GM13976 (cell line): ENCODE data around the gene IL1B.
"Not testable (repeated sequence)": the region's sequence is repeated elsewhere in the genome, so short reads cannot be mapped to it uniquely, and the experiment has no call there.

Experiments
- DNase-seq: peaks from one replicate; pipeline ENCODE4 v3.0.0; 2012; ENCODE audit warnings: low spot score
- CTCF ChIP-seq: IDR thresholded peaks from 2 replicates; pipeline ENCODE4 v1.5.1; 2012; ENCODE audit warnings: borderline replicate concordance, mild to moderate bottlenecking; ENCODE audit not compliant: insufficient read depth; ENCODE audit errors: extremely low read depth, missing control alignments, control extremely low read depth
- in situ Hi-C: fragments of 300-500 bp; cut with MboI; formaldehyde crosslinking; loops from one replicate; pipeline ENCODE4 v1.12.0; 2022; ENCODE audit warnings: low sequenced_read_pairs, mixed read lengths, inconsistent platforms; ENCODE audit not compliant: unreplicated experiment

The IL1B gene

GRCh38 chr2:112870841-112871835 lies 34.6 kb upstream of the IL1B start:
- in situ Hi-C loops: no loop called here
- no peak for TF ChIP-seq CTCF
- no peak for DNase-seq

GRCh38 chr2:112869258-112869842 lies 32.8 kb upstream of the IL1B start:
- TF ChIP-seq CTCF: no peak
- in situ Hi-C loops: no loop called here
- no peak for DNase-seq

- in situ Hi-C loops: no loop called here
- no peak for DNase-seq
- TF ChIP-seq CTCF: no peak
Measured at GRCh38 chr2:112867701-112868631, 31.4 kb upstream of the IL1B start.

- TF ChIP-seq CTCF: no peak
- in situ Hi-C loops: no loop called here
- DNase-seq: no peak
Measured at GRCh38 chr2:112866128-112866835, 29.7 kb upstream of the IL1B start.

GRCh38 chr2:112864072-112864471 lies 27.5 kb upstream of the IL1B start:
- in situ Hi-C loops: no loop called here
- DNase-seq: no peak
- TF ChIP-seq CTCF: no peak

- in situ Hi-C loops, DNase-seq: not testable (repeated sequence)
Measured at GRCh38 chr2:112859406-112860183, 23.0 kb upstream of the IL1B start.
